ENCODE measurements around the gene DAG1. TPM values are rescaled to one million over a fixed set of nuclear protein-coding genes. Genes with fewer than 3 reads are reported as not detected.

The DAG1 gene
- total RNA-seq, 2 donors from 2014 or later, result 145 to 176 TPM

DNA sequence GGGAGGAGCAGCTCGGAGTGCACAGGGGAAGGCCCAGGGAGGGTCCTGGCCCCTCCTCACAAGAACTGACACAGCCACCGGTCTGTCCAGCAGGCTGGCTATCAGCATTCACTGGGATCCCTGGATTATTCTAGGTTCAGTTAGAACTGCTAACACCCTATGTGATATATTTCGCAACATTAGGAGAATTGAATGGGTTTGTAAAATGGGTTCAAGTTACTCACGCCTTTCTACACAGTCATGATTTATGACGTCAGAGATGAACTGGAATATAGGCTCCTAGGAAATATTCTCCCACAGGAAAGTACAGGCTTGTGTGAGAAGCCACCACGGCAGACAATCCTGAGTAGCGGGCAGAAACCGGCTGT is 83.2 kb downstream of the DAG1 start:
- peak overlapping the region; percentile 98 for H3K4me3 ChIP-seq (ENCODE audit: low read length)
- peaks cover 4% of the 10 kb centered on the region for H3K4me1 ChIP-seq (ENCODE audit: control insufficient read depth, insufficient read depth, low read length)
- no peak overlapping the region for H3K9ac ChIP-seq (ENCODE audit: extremely low read depth, low read length, poor library complexity, severe bottlenecking)
- no peaks in the 10 kb centered on the region for H3K36me3 ChIP-seq (ENCODE audit: control insufficient read depth, insufficient read depth, low read length)
- H3K27me3 ChIP-seq (ENCODE audit: control insufficient read depth, insufficient read depth, low read length, poor library complexity, severe bottlenecking), result peaks cover 12% of the 10 kb centered on the region
- Mint-ChIP-seq H3K9me3 (no peaks in the 10 kb centered on the region), H3K27ac (peak overlapping the region; percentile 95), H3K4me3 (peak overlapping the region; percentile 84), H3K36me3 (ENCODE audit: low read depth) (no peaks in the 10 kb centered on the region), H3K27me3 (ENCODE audit: insufficient read depth) (peaks cover 14% of the 10 kb centered on the region), H3K4me1 (peaks cover 15% of the 10 kb centered on the region)
- DNase-seq, result no peak
- WGBS, 2 experiments (ENCODE audit: insufficient coverage in 1 of 2, insufficient read length in 1 of 2), result 65 to 70% methylated on average over 8 of the region's 8 CpGs
- no peak for TF ChIP-seq CTCF (conservative IDR thresholded peaks at IDR 0.05)
- H3K27ac ChIP-seq (ENCODE audit: low read depth, low read length), result peak overlapping the region; percentile 88
- no peaks in the 10 kb centered on the region for H3K9me3 ChIP-seq (ENCODE audit: control insufficient read depth, low read length)

GRCh38 chr3:49553692-49554632 is 83.9 kb downstream of the DAG1 start, which contains the start of gene BSN:
TSS of gene BSN (plus strand) at chr3:49554477. CDS start at chr3:49554603, 126 bp downstream.
- H3K9ac ChIP-seq (ENCODE audit: extremely low read depth, low read length, poor library complexity, severe bottlenecking), result peak within 1 kb of the TSS; percentile 49
- peak; percentile 97 for DNase-seq
- no peaks in the 10 kb centered on the region for H3K9me3 ChIP-seq (ENCODE audit: control insufficient read depth, low read length)
- Mint-ChIP-seq H3K4me1 (peaks cover 15% of the 10 kb centered on the region), H3K4me3 (peak within 1 kb of the TSS; percentile 84), H3K27me3 (ENCODE audit: insufficient read depth) (peaks cover 14% of the 10 kb centered on the region), H3K27ac (peak within 1 kb of the TSS; percentile 95), H3K36me3 (ENCODE audit: low read depth) (no peaks in the 10 kb centered on the region), H3K9me3 (no peaks in the 10 kb centered on the region)
- TF ChIP-seq CTCF (conservative IDR thresholded peaks at IDR 0.05), result no peak
- H3K27ac ChIP-seq (ENCODE audit: low read depth, low read length), result peak within 1 kb of the TSS; percentile 88
- peaks cover 12% of the 10 kb centered on the region for H3K27me3 ChIP-seq (ENCODE audit: control insufficient read depth, insufficient read depth, low read length, poor library complexity, severe bottlenecking)
- no peaks in the 10 kb centered on the region for H3K36me3 ChIP-seq (ENCODE audit: control insufficient read depth, insufficient read depth, low read length)
- peaks cover 4% of the 10 kb centered on the region for H3K4me1 ChIP-seq (ENCODE audit: control insufficient read depth, insufficient read depth, low read length)
- peak within 1 kb of the TSS; percentile 98 for H3K4me3 ChIP-seq (ENCODE audit: low read length)
- 3 to 11% methylated on average over 19 to 76 of the region's 76 CpGs for WGBS, 2 experiments (ENCODE audit: insufficient coverage in 1 of 2, insufficient read length in 1 of 2)

GRCh38 chr3:49554633-49555265 is 84.7 kb downstream of the DAG1 start:
- Mint-ChIP-seq H3K4me3 (peak overlapping the region; percentile 84), H3K4me1 (peaks cover 15% of the 10 kb centered on the region), H3K36me3 (ENCODE audit: low read depth) (no peaks in the 10 kb centered on the region), H3K27ac (no peak overlapping the region), H3K9me3 (no peaks in the 10 kb centered on the region), H3K27me3 (ENCODE audit: insufficient read depth) (peaks cover 14% of the 10 kb centered on the region)
- WGBS, 2 experiments (ENCODE audit: insufficient coverage in 1 of 2, insufficient read length in 1 of 2), result 1 to 3% methylated on average over 15 to 66 of the region's 66 CpGs
- Histone ChIP-seq H3K9me3 (ENCODE audit: control insufficient read depth, low read length) (no peaks in the 10 kb centered on the region), H3K4me3 (ENCODE audit: low read length) (peak overlapping the region; percentile 83), H3K9ac (ENCODE audit: extremely low read depth, low read length, poor library complexity, severe bottlenecking) (no peak overlapping the region), H3K27ac (ENCODE audit: low read depth, low read length) (no peak overlapping the region), H3K27me3 (ENCODE audit: control insufficient read depth, insufficient read depth, low read length, poor library complexity, severe bottlenecking) (peaks cover 12% of the 10 kb centered on the region), H3K36me3 (ENCODE audit: control insufficient read depth, insufficient read depth, low read length) (no peaks in the 10 kb centered on the region), H3K4me1 (ENCODE audit: control insufficient read depth, insufficient read depth, low read length) (peaks cover 4% of the 10 kb centered on the region)
- no peak for TF ChIP-seq CTCF (conservative IDR thresholded peaks at IDR 0.05)
- DNase-seq, result peak; percentile 87
